Caco-2 (cell line): ENCODE results near the gene BACH2. TPM values are rescaled to one million over a fixed set of nuclear protein-coding genes. Genes with fewer than 3 reads are reported as not detected.

Source experiments
- BruUV-seq: library from RNA; stranded (reverse); fragments of 400-500 nt; replicated peaks from 2 replicates; lab custom pipeline; 2021; lab: Mats Ljungman, UMichigan
- CTCF ChIA-PET: fragments of 300-600 bp; sonication (Branson Sonifier 250); formaldehyde crosslinking; loops from one replicate; lab custom pipeline; 2022; ENCODE audit warnings: antibody characterized with exemption; lab: Charles Lee
- POLR2A ChIA-PET: fragments of 300-600 bp; sonication (Branson Sonifier 250); formaldehyde crosslinking; loops from one replicate; lab custom pipeline; 2022; ENCODE audit warnings: antibody characterized with exemption; lab: Charles Lee
- DNase-seq, 2 experiments: peaks; one replicate each; pipeline versions ENCODE4 v3.0.0 to v3.0.0-alpha.2; 2020 to 2022
- H3K27me3 ChIP-seq: replicated peaks from 2 replicates; pipeline ENCODE4 v1.6.0; 2011; ENCODE audit warnings: low read length; ENCODE audit not compliant: control insufficient read depth, insufficient read depth
- H3K36me3 ChIP-seq: 2 replicates; pipeline ENCODE4 v1.5.1; 2011; ENCODE audit warnings: low read length; ENCODE audit not compliant: control insufficient read depth, insufficient read depth
- H3K4me1 ChIP-seq: fragments of 250-450 bp; sonication (Bioruptor Pico); 2 replicates; pipeline ENCODE4 v1.5.1; 2020; ENCODE audit warnings: mild to moderate bottlenecking
- H3K4me3 ChIP-seq: 2 replicates; pipeline ENCODE4 v1.5.1; 2011; ENCODE audit warnings: low read depth, mild to moderate bottlenecking, control low read depth, low read length
- H3K9me3 ChIP-seq: fragments of 250-450 bp; sonication (Bioruptor Pico); 2 replicates; pipeline ENCODE4 v1.5.1; 2020; ENCODE audit warnings: mild to moderate bottlenecking, moderate library complexity
- H3K27ac Mint-ChIP-seq: one replicate; pipeline ENCODE4 v1.8.0; 2022; ENCODE audit warnings: mixed read lengths; ENCODE audit not compliant: unreplicated experiment
- H3K27me3 Mint-ChIP-seq: one replicate; pipeline ENCODE4 v1.8.0; 2022; ENCODE audit warnings: mixed read lengths; ENCODE audit not compliant: insufficient read depth, unreplicated experiment
- H3K36me3 Mint-ChIP-seq: one replicate; pipeline ENCODE4 v1.8.0; 2022; ENCODE audit warnings: mild to moderate bottlenecking, mixed read lengths; ENCODE audit not compliant: insufficient read depth, unreplicated experiment
- H3K4me1 Mint-ChIP-seq: one replicate; pipeline ENCODE4 v1.8.0; 2022; ENCODE audit warnings: low read depth, mixed read lengths; ENCODE audit not compliant: unreplicated experiment
- H3K4me3 Mint-ChIP-seq: one replicate; pipeline ENCODE4 v1.8.0; 2022; ENCODE audit warnings: mild to moderate bottlenecking, moderate library complexity, mixed read lengths; ENCODE audit not compliant: unreplicated experiment
- H3K9me3 Mint-ChIP-seq: one replicate; pipeline ENCODE4 v1.8.0; 2022; ENCODE audit warnings: mixed read lengths; ENCODE audit not compliant: unreplicated experiment
- intact Hi-C: fragments of 100-400 bp; cut with micrococcal nuclease; formaldehyde crosslinking; loops from one replicate; pipeline ENCODE4 v1.10.0; 2022; ENCODE audit not compliant: unreplicated experiment
- total RNA-seq: library from RNA; stranded (reverse); gene quantifications from 2 replicates; pipeline ENCODE4 v1.2.3, GENCODE V29; 2022
- TF ChIP-seq, protein P1 (sequence below), 2 experiments: fragments of 200-600 bp in 1 of 2; IDR thresholded peaks; 1 replicate in 1 of 2; 2 replicates in 1 of 2; pipeline versions ENCODE4 v1.5.1 to v1.8.0; 2011 to 2022; ENCODE audit warnings: antibody characterized with exemption in 1 of 2, control low read depth in 1 of 2, inconsistent platforms in 1 of 2, low read depth in 1 of 2, low read length in 1 of 2, mild to moderate bottlenecking in 1 of 2, moderate library complexity in 1 of 2; ENCODE audit not compliant: insufficient read depth in 1 of 2, severe bottlenecking in 1 of 2, unreplicated experiment in 1 of 2

BACH2 gene
- total RNA-seq, 1 experiment from 2014 or later, result 0.43 TPM

DNA sequence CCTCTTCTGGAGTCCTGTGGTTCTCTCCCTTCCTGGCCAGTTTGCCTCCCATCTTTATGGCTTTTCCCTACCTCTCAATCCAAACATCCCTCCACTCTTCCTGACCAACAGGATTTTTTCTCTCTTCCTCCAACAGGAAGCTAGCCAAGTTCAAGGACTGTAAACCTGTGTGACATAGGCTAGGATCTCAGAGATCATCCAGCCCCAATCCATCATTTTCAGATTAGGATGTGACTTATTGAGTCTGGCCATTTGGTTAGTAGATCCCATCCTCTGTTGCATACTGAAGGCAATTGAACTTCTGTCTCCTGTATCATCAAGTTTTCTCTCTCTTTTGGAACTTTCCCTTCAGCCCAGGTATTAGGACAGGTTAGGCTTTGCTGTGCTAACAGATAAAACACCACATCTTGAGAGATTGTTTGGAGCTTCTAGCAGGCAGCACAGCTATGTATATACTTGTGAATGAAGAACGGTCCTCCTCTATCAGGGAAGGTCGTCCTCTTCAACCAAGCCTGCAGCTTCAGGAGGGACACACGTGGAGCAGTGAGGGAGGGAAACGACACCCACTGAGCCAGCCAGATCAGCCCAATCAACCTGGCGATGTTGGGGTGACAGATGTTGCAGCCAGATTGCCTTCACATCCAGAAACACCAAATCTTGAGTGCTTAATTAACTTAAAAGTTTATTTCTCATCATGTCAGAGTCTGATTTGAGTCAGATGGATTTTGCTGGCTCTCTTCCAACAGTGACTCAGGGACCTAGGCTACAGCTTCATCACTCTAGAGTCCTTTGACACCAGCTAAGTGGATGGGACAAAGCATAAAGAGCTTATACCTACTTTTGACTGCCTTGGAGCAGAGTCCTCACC, 295.5 kb downstream of the BACH2 start:
- Mint-ChIP-seq H3K27me3 (peaks cover 7% of the 10 kb centered on the region), H3K27ac (no peak overlapping the region), H3K9me3 (no peaks in the 10 kb centered on the region), H3K36me3 (no peaks in the 10 kb centered on the region), H3K4me1 (no peaks in the 10 kb centered on the region), H3K4me3 (no peak overlapping the region)
- POLR2A ChIA-PET, result no interaction called here
- DNase-seq, result no peak
- BruUV-seq, result no TSS peak
- H3K27me3 ChIP-seq, result no peaks in the 10 kb centered on the region
- H3K9me3 ChIP-seq, result no peaks in the 10 kb centered on the region
- no peaks in the 10 kb centered on the region for H3K36me3 ChIP-seq
- TF ChIP-seq, protein P1, sequence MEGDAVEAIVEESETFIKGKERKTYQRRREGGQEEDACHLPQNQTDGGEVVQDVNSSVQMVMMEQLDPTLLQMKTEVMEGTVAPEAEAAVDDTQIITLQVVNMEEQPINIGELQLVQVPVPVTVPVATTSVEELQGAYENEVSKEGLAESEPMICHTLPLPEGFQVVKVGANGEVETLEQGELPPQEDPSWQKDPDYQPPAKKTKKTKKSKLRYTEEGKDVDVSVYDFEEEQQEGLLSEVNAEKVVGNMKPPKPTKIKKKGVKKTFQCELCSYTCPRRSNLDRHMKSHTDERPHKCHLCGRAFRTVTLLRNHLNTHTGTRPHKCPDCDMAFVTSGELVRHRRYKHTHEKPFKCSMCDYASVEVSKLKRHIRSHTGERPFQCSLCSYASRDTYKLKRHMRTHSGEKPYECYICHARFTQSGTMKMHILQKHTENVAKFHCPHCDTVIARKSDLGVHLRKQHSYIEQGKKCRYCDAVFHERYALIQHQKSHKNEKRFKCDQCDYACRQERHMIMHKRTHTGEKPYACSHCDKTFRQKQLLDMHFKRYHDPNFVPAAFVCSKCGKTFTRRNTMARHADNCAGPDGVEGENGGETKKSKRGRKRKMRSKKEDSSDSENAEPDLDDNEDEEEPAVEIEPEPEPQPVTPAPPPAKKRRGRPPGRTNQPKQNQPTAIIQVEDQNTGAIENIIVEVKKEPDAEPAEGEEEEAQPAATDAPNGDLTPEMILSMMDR (IDR thresholded peaks at IDR 0.05; ENCODE audit: insufficient read depth in 1 of 2, low read depth in 1 of 2, low read length in 1 of 2, severe bottlenecking in 1 of 2, unreplicated experiment in 1 of 2), result no peak
- CTCF ChIA-PET, result no interaction called here
- H3K4me3 ChIP-seq, result no peak overlapping the region
- intact Hi-C loops, result no loop called here
- no peaks in the 10 kb centered on the region for H3K4me1 ChIP-seq

DNA sequence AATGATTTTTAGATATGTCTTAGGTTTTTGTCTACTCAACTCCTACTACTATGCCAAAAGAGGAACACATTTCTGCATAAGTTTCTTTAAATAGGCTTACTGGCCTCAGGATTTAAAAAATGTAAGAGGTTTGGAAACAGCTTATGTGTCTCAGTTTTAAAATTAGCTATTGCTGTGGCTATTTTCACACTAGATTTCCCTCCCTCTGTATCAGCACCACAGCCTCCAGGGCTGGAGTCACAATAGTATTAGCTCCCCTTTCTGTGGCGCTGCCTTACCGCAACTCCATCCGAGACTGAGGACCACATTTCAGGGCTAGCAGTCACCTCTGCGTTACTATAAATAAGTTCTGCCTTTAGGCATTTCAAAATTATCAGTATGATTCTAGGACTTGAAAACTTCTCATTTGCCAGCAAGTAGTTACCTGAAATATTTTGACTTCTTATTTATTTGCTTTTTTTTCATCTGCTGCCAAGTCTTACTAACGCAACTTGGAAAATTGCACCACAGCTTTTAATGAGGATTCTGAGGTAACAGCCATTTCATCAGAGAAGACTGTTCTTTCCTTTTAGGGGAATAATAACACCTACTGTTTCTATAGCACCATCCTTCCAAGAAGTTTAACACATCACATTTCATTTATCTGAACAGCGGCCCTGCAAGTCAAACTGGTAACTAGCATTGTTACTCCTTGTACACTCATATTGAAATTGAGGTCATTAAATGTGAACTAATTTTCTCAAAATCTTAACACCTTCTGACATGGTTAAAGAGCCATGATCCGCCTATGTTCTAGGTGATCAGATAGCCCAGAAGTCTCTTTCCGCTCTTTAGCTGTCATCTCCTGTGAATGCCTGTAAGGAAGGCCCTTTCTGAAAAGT, 296.5 kb downstream of the BACH2 start:
- ChIA-PET POLR2A (no interaction called here), CTCF (no interaction called here)
- Histone ChIP-seq H3K4me3 (no peak overlapping the region), H3K36me3 (no peaks in the 10 kb centered on the region), H3K9me3 (no peaks in the 10 kb centered on the region), H3K27me3 (no peaks in the 10 kb centered on the region), H3K4me1 (no peaks in the 10 kb centered on the region)
- Mint-ChIP-seq H3K27me3 (peaks cover 11% of the 10 kb centered on the region), H3K27ac (no peak overlapping the region), H3K36me3 (no peaks in the 10 kb centered on the region), H3K9me3 (no peaks in the 10 kb centered on the region), H3K4me1 (no peaks in the 10 kb centered on the region), H3K4me3 (no peak overlapping the region)
- DNase-seq, result no peak
- BruUV-seq, result no TSS peak
- intact Hi-C loops, result no loop called here
- TF ChIP-seq, protein P1 (IDR thresholded peaks at IDR 0.05; ENCODE audit: insufficient read depth in 1 of 2, low read depth in 1 of 2, low read length in 1 of 2, severe bottlenecking in 1 of 2, unreplicated experiment in 1 of 2), result no peak

DNA sequence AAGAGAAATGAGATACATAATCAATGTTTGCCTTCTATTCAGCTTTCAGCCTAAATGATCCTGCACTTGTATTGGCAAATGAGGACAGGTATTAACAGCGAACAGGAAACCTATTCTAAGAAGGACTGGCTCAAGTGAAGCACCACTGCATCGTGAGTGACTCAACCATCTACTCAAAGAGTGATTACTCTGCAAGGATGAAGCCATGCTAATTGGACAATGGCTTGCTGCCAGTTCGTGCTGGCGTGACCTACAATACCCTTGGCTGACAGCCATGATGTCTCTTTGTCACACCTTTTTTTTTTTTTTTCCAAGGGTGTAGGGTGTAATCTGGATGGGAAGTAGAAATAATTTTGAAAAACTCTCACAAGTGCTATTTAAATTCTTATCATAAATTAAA, 297.5 kb downstream of the BACH2 start:
- Mint-ChIP-seq H3K36me3 (no peaks in the 10 kb centered on the region), H3K27ac (no peak overlapping the region), H3K4me1 (no peaks in the 10 kb centered on the region), H3K9me3 (no peaks in the 10 kb centered on the region), H3K4me3 (no peak overlapping the region), H3K27me3 (peaks cover 15% of the 10 kb centered on the region)
- ChIA-PET CTCF (no interaction called here), POLR2A (no interaction called here)
- no peaks in the 10 kb centered on the region for H3K4me1 ChIP-seq
- DNase-seq, result no peak
- BruUV-seq, result no TSS peak
- H3K36me3 ChIP-seq, result no peaks in the 10 kb centered on the region
- no peak overlapping the region for H3K4me3 ChIP-seq
- no peaks in the 10 kb centered on the region for H3K27me3 ChIP-seq
- intact Hi-C loops, result no loop called here
- no peaks in the 10 kb centered on the region for H3K9me3 ChIP-seq
- TF ChIP-seq, protein P1 (IDR thresholded peaks at IDR 0.05; ENCODE audit: insufficient read depth in 1 of 2, low read depth in 1 of 2, low read length in 1 of 2, severe bottlenecking in 1 of 2, unreplicated experiment in 1 of 2), result no peak
